SH-SY5Y (cell line): ENCODE measurements around the gene CDH4.

Experiments
- GATA2 ChIP-seq: IDR thresholded peaks from 2 replicates; pipeline ENCODE4 v1.6.1; 2011; ENCODE audit warnings: mild to moderate bottlenecking, low read depth, low read length
- GATA3 ChIP-seq: IDR thresholded peaks from 2 replicates; pipeline ENCODE4 v1.6.1; 2011; ENCODE audit warnings: low read depth, mild to moderate bottlenecking, low read length, moderate library complexity

- TF ChIP-seq GATA2 (no peak), GATA3 (no peak)
Observed at GRCh38 chr20:61587036-61587435, 335.0 kb downstream of the CDH4 start.
